HEK293 (cell line): ENCODE data around the gene DAGLB.

Experiments used
- ZBTB17 ChIP-seq: fragments of 450-650 bp; formaldehyde crosslinking; IDR thresholded peaks from 2 replicates; pipeline ENCODE4 v1.5.1; 2016; ENCODE audit warnings: missing biosample characterization, missing genetic modification characterization
- ZNF24 ChIP-seq: fragments of 450-650 bp; formaldehyde crosslinking; IDR thresholded peaks from 2 replicates; pipeline ENCODE4 v1.5.1; 2016; ENCODE audit warnings: missing biosample characterization, missing genetic modification characterization
- ZNF585B ChIP-seq: fragments of 450-650 bp; formaldehyde crosslinking; IDR thresholded peaks from 2 replicates; pipeline ENCODE4 v1.5.1; 2016; ENCODE audit warnings: missing biosample characterization, missing genetic modification characterization
- TF ChIP-seq, protein P1 (sequence below): fragments of 450-650 bp; formaldehyde crosslinking; IDR thresholded peaks from 2 replicates; pipeline ENCODE4 v1.5.1; 2016; ENCODE audit warnings: missing biosample characterization, missing genetic modification characterization
- TF ChIP-seq, protein P2 (sequence below): fragments of 450-650 bp; formaldehyde crosslinking; IDR thresholded peaks from 2 replicates; pipeline ENCODE4 v1.5.1; 2016; ENCODE audit warnings: missing biosample characterization, missing genetic modification characterization

DNA sequence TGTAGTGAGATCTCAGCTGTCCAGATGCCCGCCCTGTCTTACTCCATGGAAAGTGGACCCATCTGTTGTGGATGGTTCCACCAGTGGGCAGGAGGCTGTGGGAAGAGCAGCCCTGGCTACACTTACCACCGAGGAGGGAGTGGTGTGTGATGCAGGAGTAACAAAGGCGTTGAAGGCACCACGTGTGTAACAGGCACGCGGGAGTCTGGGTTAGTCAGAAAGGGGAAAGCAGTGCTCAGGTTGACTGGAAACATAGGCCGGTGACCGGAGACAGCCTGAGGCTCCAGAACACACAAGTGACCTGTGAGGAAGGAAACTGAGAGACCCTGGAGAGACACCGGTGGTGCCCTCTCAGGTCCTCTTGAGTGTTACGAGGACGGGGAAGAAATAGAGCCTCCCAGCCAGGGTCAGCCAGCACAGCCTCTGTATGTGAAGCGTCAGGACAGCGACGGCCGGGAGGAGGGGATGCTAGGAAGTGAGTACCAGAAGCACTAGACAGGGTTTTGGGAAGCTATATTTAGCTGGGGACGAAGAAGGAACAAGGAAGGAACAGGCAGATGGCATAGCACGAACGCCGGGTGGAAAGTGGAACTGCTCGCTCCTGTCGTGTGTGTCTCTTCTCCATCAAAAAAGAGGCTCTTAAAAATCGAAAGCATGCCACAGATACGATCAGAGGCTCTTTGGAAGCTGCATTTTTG, 51.7 kb downstream of the DAGLB start:
- TF ChIP-seq ZNF24 (tag by site-specific recombination) (no peak), ZNF585B (no peak), ZBTB17 (no peak)
- TF ChIP-seq, protein P1, sequence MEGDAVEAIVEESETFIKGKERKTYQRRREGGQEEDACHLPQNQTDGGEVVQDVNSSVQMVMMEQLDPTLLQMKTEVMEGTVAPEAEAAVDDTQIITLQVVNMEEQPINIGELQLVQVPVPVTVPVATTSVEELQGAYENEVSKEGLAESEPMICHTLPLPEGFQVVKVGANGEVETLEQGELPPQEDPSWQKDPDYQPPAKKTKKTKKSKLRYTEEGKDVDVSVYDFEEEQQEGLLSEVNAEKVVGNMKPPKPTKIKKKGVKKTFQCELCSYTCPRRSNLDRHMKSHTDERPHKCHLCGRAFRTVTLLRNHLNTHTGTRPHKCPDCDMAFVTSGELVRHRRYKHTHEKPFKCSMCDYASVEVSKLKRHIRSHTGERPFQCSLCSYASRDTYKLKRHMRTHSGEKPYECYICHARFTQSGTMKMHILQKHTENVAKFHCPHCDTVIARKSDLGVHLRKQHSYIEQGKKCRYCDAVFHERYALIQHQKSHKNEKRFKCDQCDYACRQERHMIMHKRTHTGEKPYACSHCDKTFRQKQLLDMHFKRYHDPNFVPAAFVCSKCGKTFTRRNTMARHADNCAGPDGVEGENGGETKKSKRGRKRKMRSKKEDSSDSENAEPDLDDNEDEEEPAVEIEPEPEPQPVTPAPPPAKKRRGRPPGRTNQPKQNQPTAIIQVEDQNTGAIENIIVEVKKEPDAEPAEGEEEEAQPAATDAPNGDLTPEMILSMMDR (tag by site-specific recombination), result no peak
- TF ChIP-seq, protein P2, sequence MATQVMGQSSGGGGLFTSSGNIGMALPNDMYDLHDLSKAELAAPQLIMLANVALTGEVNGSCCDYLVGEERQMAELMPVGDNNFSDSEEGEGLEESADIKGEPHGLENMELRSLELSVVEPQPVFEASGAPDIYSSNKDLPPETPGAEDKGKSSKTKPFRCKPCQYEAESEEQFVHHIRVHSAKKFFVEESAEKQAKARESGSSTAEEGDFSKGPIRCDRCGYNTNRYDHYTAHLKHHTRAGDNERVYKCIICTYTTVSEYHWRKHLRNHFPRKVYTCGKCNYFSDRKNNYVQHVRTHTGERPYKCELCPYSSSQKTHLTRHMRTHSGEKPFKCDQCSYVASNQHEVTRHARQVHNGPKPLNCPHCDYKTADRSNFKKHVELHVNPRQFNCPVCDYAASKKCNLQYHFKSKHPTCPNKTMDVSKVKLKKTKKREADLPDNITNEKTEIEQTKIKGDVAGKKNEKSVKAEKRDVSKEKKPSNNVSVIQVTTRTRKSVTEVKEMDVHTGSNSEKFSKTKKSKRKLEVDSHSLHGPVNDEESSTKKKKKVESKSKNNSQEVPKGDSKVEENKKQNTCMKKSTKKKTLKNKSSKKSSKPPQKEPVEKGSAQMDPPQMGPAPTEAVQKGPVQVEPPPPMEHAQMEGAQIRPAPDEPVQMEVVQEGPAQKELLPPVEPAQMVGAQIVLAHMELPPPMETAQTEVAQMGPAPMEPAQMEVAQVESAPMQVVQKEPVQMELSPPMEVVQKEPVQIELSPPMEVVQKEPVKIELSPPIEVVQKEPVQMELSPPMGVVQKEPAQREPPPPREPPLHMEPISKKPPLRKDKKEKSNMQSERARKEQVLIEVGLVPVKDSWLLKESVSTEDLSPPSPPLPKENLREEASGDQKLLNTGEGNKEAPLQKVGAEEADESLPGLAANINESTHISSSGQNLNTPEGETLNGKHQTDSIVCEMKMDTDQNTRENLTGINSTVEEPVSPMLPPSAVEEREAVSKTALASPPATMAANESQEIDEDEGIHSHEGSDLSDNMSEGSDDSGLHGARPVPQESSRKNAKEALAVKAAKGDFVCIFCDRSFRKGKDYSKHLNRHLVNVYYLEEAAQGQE, result no peak
